Adrenal gland (tissue), 12 donors: ENCODE measurements around the gene TEF. TPM values are rescaled to one million over a fixed set of nuclear protein-coding genes. Genes with fewer than 3 reads are reported as not detected.

Source experiments
- DNase-seq, 7 donors: peaks; one replicate each; pipeline ENCODE4 v3.0.0-alpha.2; 2019 to 2020
- H3K27ac ChIP-seq, 5 donors: fragments of 200-600 bp; sonication (generic) in 4 of 5; 1 replicate in 3 of 5; 2 replicates in 2 of 5; pipeline versions ENCODE4 v1.5.1 to v1.8.0; 2016 to 2020; ENCODE audit warnings: mild to moderate bottlenecking in 1 of 5
- H3K27me3 ChIP-seq: fragments of 200-600 bp; 2 replicates; pipeline ENCODE4 v1.8.0; 2021
- H3K36me3 ChIP-seq, 2 donors: fragments of 200-600 bp; replicated peaks in 1 of 2; 1 replicate in 1 of 2; 2 replicates in 1 of 2; pipeline versions ENCODE4 v1.5.1 to v1.8.0; 2018 to 2022
- H3K4me1 ChIP-seq, 2 donors: fragments of 200-600 bp; replicated peaks in 1 of 2; 1 replicate in 1 of 2; 2 replicates in 1 of 2; pipeline versions ENCODE4 v1.5.1 to v1.8.0; 2018 to 2021
- H3K4me3 ChIP-seq, 4 donors: fragments of 200-600 bp; sonication (generic) in 3 of 4; one replicate each; pipeline ENCODE4 v1.5.1; 2016 to 2018
- H3K9me3 ChIP-seq, 3 donors: fragments of 200-600 bp; sonication (generic) in 1 of 3; replicated peaks in 1 of 3; 1 replicate in 2 of 3; 2 replicates in 1 of 3; pipeline versions ENCODE4 v1.5.1 to v1.8.0; 2016 to 2021
- POLR2A ChIP-seq, 2 donors: fragments of 450-650 bp; IDR thresholded peaks; one replicate each; pipeline ENCODE4 v1.6.1; 2017; ENCODE audit warnings: antibody characterized with exemption in 2 of 2, mild to moderate bottlenecking in 2 of 2, moderate library complexity in 1 of 2
- WGBS, 4 donors: extraction: QIAGEN DNeasy Blood & Tissue Kit in 2 of 4; methylation state at CpG; one replicate each; pipeline versions ENCODE4 v1.1.5 to v1.1.7; 2013 to 2017; 5-methylcytosine and 5-hydroxymethylcytosine counted together
- intact Hi-C, 2 donors: fragments of 100-400 bp; cut with DNase I; formaldehyde crosslinking; loops; one replicate each; pipeline versions ENCODE4 v1.14.1 to v1.15.0; 2022 to 2023
- polyA plus RNA-seq, 3 donors: library from polyadenylated mRNA; stranded (reverse); fragments of 200-250 nt in 2 of 3; fragments of 350-450 nt in 1 of 3; fragmentation: Illumina TruSeq in 1 of 3; extraction: RNeasy Lipid Tissue Mini Kit (QIAGEN cat#74804) in 1 of 3; gene quantifications; one replicate each; pipeline ENCODE4 v1.2.3, GENCODE V29; 2013 to 2014
- total RNA-seq, 9 donors: library from RNA; depleted of rRNA in 4 of 9; stranded (reverse); fragments of >200 nt in 4 of 9; fragments of 120-200 nt in 1 of 9; fragmentation: NEBNext Ultra II Directional in 1 of 9; extraction: Animal tissue kit (Norgen Biotek cat#: 25700) in 1 of 9; gene quantifications; one replicate each; pipeline versions ENCODE4 v1.1.0 to v1.2.4, GENCODE V29; 2013 to 2023
- TF ChIP-seq, protein P1 (sequence below), 6 experiments: fragments of 450-650 bp in 4 of 6; fragments of 200-600 bp in 2 of 6; sonication (generic) in 1 of 6; IDR thresholded peaks; 1 replicate in 5 of 6; 2 replicates in 1 of 6; pipeline versions ENCODE4 v1.5.1 to v1.8.0; 2016 to 2021; ENCODE audit warnings: antibody characterized with exemption in 6 of 6, mild to moderate bottlenecking in 2 of 6, moderate library complexity in 1 of 6
- donor health status: healthy with polysubstance abuse.
- donor health status: Bipolar disorder and iron deficiency.
- donor health status: DM: yes; HTN: yes; CAD: no.
- donor health status: DM: no; HTN: no; CAD: no.
- donor health status: DM: no; HTN: no; CAD: no.
- donor health status: DM: yes; HTN: yes; CAD: no.

The TEF gene
- total and polyA plus RNA-seq, 12 donors, result 7.2 to 33.9 (median 20.3) TPM

GRCh38 chr22:41340357-41340756 is 41.4 kb upstream of the TEF start:
- Histone ChIP-seq H3K9me3 (no peaks in the 10 kb centered on the region), H3K4me1 (no peaks in the 10 kb centered on the region), H3K36me3 (peaks cover 0 to 62% of the 10 kb centered on the region in 2 donors), H3K4me3 (no peak overlapping the region), H3K27ac (peak overlapping the region in 1 of 5 donors; percentile 5), H3K27me3 (no peaks in the 10 kb centered on the region)
- intact Hi-C loops, result no loop called here
- TF ChIP-seq, protein P1, sequence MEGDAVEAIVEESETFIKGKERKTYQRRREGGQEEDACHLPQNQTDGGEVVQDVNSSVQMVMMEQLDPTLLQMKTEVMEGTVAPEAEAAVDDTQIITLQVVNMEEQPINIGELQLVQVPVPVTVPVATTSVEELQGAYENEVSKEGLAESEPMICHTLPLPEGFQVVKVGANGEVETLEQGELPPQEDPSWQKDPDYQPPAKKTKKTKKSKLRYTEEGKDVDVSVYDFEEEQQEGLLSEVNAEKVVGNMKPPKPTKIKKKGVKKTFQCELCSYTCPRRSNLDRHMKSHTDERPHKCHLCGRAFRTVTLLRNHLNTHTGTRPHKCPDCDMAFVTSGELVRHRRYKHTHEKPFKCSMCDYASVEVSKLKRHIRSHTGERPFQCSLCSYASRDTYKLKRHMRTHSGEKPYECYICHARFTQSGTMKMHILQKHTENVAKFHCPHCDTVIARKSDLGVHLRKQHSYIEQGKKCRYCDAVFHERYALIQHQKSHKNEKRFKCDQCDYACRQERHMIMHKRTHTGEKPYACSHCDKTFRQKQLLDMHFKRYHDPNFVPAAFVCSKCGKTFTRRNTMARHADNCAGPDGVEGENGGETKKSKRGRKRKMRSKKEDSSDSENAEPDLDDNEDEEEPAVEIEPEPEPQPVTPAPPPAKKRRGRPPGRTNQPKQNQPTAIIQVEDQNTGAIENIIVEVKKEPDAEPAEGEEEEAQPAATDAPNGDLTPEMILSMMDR (IDR thresholded peaks at IDR 0.05), result no peak
- TF ChIP-seq POLR2A (IDR thresholded peaks at IDR 0.05), result no peak
- WGBS, 4 donors, result 56 to 82% (median 65%) methylated on average over 5 to 11 of the region's 11 CpGs
- DNase-seq, result peak in 1 of 7 donors; percentile 18

- Histone ChIP-seq H3K36me3 (peaks cover 0 to 69% of the 10 kb centered on the region in 2 donors), H3K9me3 (no peaks in the 10 kb centered on the region), H3K27ac (no peak overlapping the region), H3K4me1 (no peaks in the 10 kb centered on the region), H3K4me3 (no peak overlapping the region), H3K27me3 (no peaks in the 10 kb centered on the region)
- TF ChIP-seq, protein P1 (IDR thresholded peaks at IDR 0.05), result no peak
- no peak for TF ChIP-seq POLR2A (IDR thresholded peaks at IDR 0.05)
- no peak for DNase-seq
- intact Hi-C loops, result no loop called here
- 90 to 97% (median 95%) methylated on average over 4 to 8 of the region's 8 CpGs for WGBS, 4 donors
Measured at GRCh38 chr22:41341012-41341411, 40.7 kb upstream of the TEF start.

DNA sequence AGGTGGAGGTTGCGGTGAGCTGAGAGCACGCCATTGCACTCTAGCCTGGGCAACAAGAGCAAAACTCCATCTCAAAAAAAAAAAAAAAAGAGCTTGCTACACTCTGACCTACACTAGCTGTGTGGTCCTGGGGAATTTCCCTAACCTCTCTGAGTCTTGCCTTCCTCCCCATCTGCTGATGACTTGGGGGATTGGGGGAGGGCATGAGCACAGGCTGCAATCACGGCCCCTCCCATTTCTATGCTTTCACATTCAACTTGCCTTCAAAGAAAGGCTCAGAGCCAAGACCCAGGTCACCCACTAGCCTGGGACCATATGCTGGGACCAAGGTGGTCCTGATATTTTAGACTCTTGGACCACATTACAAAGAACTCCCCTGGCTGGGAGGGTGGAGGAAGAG is 39.8 kb upstream of the TEF start:
- Histone ChIP-seq H3K27ac (no peak overlapping the region), H3K4me1 (no peaks in the 10 kb centered on the region), H3K36me3 (peaks cover 0 to 79% of the 10 kb centered on the region in 2 donors), H3K4me3 (no peak overlapping the region), H3K27me3 (no peaks in the 10 kb centered on the region), H3K9me3 (no peaks in the 10 kb centered on the region)
- DNase-seq, result no peak
- TF ChIP-seq, protein P1 (IDR thresholded peaks at IDR 0.05), result no peak
- no peak for TF ChIP-seq POLR2A (IDR thresholded peaks at IDR 0.05)
- WGBS, 4 donors, result 84 to 91% (median 85%) methylated on average over 3 of the region's 3 CpGs
- intact Hi-C loops, result no loop called here

DNA sequence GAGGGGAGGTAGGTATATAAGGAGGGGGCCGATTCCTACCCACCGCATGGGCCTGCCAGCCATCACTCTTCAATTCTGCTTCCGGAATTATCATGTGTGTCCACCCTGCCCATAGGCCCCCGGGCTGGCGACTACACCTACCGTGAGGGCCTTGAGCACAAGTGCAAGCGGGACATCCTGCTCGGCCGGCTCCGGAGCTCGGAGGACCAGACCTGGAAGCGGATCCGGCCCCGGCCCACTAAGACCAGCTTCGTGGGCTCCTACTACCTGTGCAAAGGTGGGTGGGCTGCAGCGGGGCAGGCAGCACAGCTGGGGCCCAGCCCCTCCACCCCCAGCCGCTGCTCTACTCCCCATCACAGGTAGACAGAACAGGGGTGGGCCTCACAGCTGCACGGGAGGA is 38.4 kb upstream of the TEF start:
- no peaks in the 10 kb centered on the region for H3K4me1 ChIP-seq
- H3K9me3 ChIP-seq, result no peaks in the 10 kb centered on the region
- H3K4me3 ChIP-seq, result no peak overlapping the region
- intact Hi-C loops, result no loop called here
- 89 to 100% (median 95%) methylated on average over 2 to 18 of the region's 18 CpGs for WGBS, 4 donors
- peaks cover 0 to 92% of the 10 kb centered on the region in 2 donors for H3K36me3 ChIP-seq
- H3K27me3 ChIP-seq, result no peaks in the 10 kb centered on the region
- no peak for TF ChIP-seq POLR2A (IDR thresholded peaks at IDR 0.05)
- TF ChIP-seq, protein P1 (IDR thresholded peaks at IDR 0.05), result no peak
- no peak overlapping the region for H3K27ac ChIP-seq
- DNase-seq, result no peak
